Kidney epithelial cell (primary cell): Measurements from ENCODE around the gene PTBP1. TPM values are rescaled to one million over a fixed set of nuclear protein-coding genes. Genes with fewer than 3 reads are reported as not detected.

ENCODE experiments used
- DNase-seq: peaks from one replicate; pipeline ENCODE4 v3.0.0-alpha.2; 2010; ENCODE audit warnings: low read depth
- H3K27me3 ChIP-seq: 2 replicates; pipeline ENCODE4 v1.6.0; 2011; ENCODE audit warnings: low read length; ENCODE audit not compliant: control insufficient read depth, insufficient read depth
- H3K36me3 ChIP-seq: 2 replicates; pipeline ENCODE4 v1.5.1; 2011; ENCODE audit warnings: low read length; ENCODE audit not compliant: control insufficient read depth, insufficient read depth
- H3K4me3 ChIP-seq: 2 replicates; pipeline ENCODE4 v1.5.1; 2011; ENCODE audit warnings: low read depth, mild to moderate bottlenecking, control low read depth, low read length
- total RNA-seq: library from RNA; depleted of rRNA; stranded (reverse); fragments of >200 nt; gene quantifications from 2 replicates; pipeline ENCODE4 v1.2.3, GENCODE V29; 2015
- TF ChIP-seq, protein P1 (sequence below): IDR thresholded peaks from 2 replicates; pipeline ENCODE4 v1.5.1; 2011; ENCODE audit warnings: mild to moderate bottlenecking, moderate library complexity, low read length, control low read depth, inconsistent platforms; ENCODE audit not compliant: insufficient read depth, poor library complexity, severe bottlenecking

The PTBP1 gene
- total RNA-seq, 1 donor from 2014 or later, result 268 TPM

DNA sequence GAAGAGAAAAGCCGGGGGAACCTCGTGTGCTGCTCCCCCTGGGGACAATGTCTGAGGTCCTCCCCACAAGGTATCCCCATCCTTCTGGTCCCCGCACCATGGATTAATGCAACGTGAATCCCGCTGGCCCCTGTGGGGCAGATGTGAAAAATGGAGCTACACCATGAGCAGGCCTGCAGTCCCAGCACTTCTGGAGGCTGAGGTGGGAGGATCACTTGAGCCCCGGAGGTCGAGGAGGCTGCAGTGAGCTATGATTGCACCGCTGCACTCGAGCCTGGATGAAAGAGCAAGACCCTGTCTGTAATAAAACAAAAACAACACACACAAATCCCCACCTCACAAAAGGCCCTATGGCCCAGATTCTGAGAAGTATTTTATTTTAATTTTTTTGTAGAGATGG, 61.0 kb downstream of the PTBP1 start:
- DNase-seq, result no peak
- Histone ChIP-seq H3K4me3 (no peak overlapping the region), H3K36me3 (no peaks in the 10 kb centered on the region), H3K27me3 (peaks cover 31% of the 10 kb centered on the region)
- TF ChIP-seq, protein P1, sequence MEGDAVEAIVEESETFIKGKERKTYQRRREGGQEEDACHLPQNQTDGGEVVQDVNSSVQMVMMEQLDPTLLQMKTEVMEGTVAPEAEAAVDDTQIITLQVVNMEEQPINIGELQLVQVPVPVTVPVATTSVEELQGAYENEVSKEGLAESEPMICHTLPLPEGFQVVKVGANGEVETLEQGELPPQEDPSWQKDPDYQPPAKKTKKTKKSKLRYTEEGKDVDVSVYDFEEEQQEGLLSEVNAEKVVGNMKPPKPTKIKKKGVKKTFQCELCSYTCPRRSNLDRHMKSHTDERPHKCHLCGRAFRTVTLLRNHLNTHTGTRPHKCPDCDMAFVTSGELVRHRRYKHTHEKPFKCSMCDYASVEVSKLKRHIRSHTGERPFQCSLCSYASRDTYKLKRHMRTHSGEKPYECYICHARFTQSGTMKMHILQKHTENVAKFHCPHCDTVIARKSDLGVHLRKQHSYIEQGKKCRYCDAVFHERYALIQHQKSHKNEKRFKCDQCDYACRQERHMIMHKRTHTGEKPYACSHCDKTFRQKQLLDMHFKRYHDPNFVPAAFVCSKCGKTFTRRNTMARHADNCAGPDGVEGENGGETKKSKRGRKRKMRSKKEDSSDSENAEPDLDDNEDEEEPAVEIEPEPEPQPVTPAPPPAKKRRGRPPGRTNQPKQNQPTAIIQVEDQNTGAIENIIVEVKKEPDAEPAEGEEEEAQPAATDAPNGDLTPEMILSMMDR, result no peak

DNA sequence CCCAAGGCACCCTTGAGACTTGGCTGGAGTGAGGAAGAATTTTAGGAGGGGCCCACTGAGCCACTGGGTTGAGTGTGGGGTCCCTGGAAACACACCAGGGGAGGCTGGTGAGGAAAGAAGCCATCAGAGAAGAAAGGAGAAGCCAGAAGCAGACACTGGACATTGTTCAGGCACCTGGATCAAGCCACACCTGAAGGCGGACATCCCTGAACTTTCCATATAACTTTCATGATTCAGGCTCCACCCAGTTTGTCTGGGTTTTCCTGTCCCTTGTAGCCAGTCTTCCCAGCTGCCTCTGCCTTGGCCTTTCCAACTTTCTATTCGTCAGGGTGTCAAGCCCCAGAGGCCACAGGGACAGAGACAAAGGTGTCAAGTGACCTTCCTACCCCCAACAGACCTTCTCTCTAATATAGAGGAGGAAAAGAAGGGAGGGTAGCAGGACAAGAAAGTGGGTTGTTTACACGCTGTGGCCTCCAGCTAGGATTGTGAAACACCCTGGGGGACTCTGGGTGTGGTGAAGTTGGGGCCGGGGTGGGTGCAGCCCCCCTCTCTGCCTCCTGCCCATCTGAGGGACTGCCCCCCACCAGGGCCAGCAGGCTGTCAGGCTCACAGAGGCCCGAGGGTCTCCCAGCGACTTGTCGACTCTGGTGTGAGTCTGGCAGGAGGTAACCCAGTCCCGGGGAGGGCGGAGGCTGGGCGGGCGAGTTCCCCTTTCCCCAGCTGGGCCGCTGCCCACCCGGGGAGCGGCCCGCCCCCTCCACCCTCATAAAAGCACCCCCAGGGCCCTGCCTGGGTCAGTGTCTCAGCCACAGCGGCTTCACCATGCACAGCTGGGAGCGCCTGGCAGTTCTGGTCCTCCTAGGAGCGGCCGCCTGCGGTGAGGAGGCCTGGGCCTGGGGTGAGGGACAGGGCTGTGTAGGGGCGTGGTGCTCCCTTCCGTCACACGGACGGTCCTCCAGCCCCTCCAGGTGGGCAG, 61.9 kb downstream of the PTBP1 start, which contains the start of gene CFD:
TSS of gene CFD (plus strand) at position 797 of the 976 bp plus-strand sequence. CDS start at position 823, 26 bp downstream.
- Histone ChIP-seq H3K4me3 (peak within 1 kb of the TSS; percentile 34), H3K36me3 (no peaks in the 10 kb centered on the region), H3K27me3 (peaks cover 29% of the 10 kb centered on the region)
- DNase-seq, result no peak
- TF ChIP-seq, protein P1, result no peak

DNA sequence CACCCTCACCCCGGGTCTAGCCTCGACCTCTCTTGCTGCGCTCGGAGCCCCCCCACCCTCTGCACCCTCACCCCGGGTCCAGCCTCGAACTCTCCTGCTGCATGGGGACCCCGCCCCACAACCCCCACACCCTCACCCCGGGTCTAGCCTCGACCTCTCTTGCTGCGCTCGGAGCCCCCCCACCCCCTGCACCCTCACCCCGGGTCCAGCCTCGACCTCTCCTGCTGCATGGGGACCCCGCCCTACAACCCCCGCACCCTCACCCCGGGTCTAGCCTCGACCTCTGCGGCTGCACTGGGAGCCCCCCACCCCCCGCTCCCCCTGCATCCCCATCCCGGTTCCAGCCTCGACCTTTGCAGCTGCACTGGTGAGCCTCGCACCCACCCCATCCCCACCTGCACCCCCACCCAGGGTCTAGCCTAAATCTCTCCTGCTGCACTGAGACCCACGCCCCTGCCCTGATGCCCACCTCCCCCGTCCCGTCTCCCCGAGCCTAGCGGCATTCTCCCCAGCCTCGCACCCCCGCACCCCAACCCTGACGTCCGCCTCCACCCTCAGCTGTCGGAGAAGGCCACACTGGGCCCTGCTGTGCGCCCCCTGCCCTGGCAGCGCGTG, 64.0 kb downstream of the PTBP1 start:
- H3K36me3 ChIP-seq, result no peaks in the 10 kb centered on the region
- H3K4me3 ChIP-seq, result no peak overlapping the region
- TF ChIP-seq, protein P1, result no peak
- DNase-seq, result no peak
- H3K27me3 ChIP-seq, result peaks cover 22% of the 10 kb centered on the region

Other genes with a start within 250 kb of the PTBP1 start
- gene BSG, start 224.9 kb upstream of the PTBP1 start, total RNA-seq, result 838 and 979 TPM in 2 replicates
- 0.13 and 0.48 TPM in 2 replicates for gene HCN2, start 207.6 kb upstream of the PTBP1 start, total RNA-seq
- 47.6 and 50.0 TPM in 2 replicates for gene POLRMT, start 163.9 kb upstream of the PTBP1 start, total RNA-seq
- gene FGF22, start 157.6 kb upstream of the PTBP1 start, total RNA-seq, result not detected in 2 replicates
- 77.6 and 107 TPM in 2 replicates for gene RNF126, start 134.2 kb upstream of the PTBP1 start, total RNA-seq
- 378 and 504 TPM in 2 replicates for gene FSTL3, start 121.1 kb upstream of the PTBP1 start, total RNA-seq
- not detected in 2 replicates for gene PRSS57, start 102.0 kb upstream of the PTBP1 start, total RNA-seq
- 42.8 and 49.8 TPM in 2 replicates for gene PALM, start 88.5 kb upstream of the PTBP1 start, total RNA-seq
- 45.6 and 52.4 TPM in 2 replicates for gene MISP, start 46.3 kb upstream of the PTBP1 start, total RNA-seq
- gene PLPPR3, start 24.5 kb downstream of the PTBP1 start, total RNA-seq, result 2.9 and 4.1 TPM in 2 replicates
- not detected in 2 replicates for gene AZU1, start 30.4 kb downstream of the PTBP1 start, total RNA-seq
- not detected in 2 replicates for gene PRTN3, start 43.5 kb downstream of the PTBP1 start, total RNA-seq
- 0.67 TPM in 1 of 2 replicates, not detected in the other for gene ELANE, start 54.9 kb downstream of the PTBP1 start, total RNA-seq
- gene CFD, start 62.2 kb downstream of the PTBP1 start, total RNA-seq, result 1.3 TPM in 2 replicates
- 40.1 and 41.4 TPM in 2 replicates for gene MED16, start 95.7 kb downstream of the PTBP1 start, total RNA-seq
- gene RNU6-9, start 96.0 kb downstream of the PTBP1 start, total RNA-seq, result not detected in 2 replicates
- gene R3HDM4, start 115.8 kb downstream of the PTBP1 start, total RNA-seq, result 61.5 and 75.0 TPM in 2 replicates
- 0.75 TPM in 1 of 2 replicates, not detected in the other for gene KISS1R, start 119.9 kb downstream of the PTBP1 start, total RNA-seq
- gene ARID3A, start 128.6 kb downstream of the PTBP1 start, total RNA-seq, result 24.8 and 27.4 TPM in 2 replicates
- gene WDR18, start 186.9 kb downstream of the PTBP1 start, total RNA-seq, result 54.6 and 65.0 TPM in 2 replicates
- 0.08 and 1.6 TPM in 2 replicates for gene GRIN3B, start 203.0 kb downstream of the PTBP1 start, total RNA-seq
- gene TMEM259, start 223.7 kb downstream of the PTBP1 start, total RNA-seq, result 204 and 221 TPM in 2 replicates
- not detected in 2 replicates for gene RNU6-2, start 224.1 kb downstream of the PTBP1 start, total RNA-seq
- 285 and 314 TPM in 2 replicates for gene CNN2, start 229.2 kb downstream of the PTBP1 start, total RNA-seq
- gene ABCA7, start 242.7 kb downstream of the PTBP1 start, total RNA-seq, result 16.4 and 17.0 TPM in 2 replicates